ENCODE results near the gene PIK3CD. TPM values are rescaled to one million over a fixed set of nuclear protein-coding genes. Genes with fewer than 3 reads are reported as not detected.

The PIK3CD gene
- total and polyA plus RNA-seq, 8 donors: 5.1 to 44.2 (median 6.1) TPM

DNA sequence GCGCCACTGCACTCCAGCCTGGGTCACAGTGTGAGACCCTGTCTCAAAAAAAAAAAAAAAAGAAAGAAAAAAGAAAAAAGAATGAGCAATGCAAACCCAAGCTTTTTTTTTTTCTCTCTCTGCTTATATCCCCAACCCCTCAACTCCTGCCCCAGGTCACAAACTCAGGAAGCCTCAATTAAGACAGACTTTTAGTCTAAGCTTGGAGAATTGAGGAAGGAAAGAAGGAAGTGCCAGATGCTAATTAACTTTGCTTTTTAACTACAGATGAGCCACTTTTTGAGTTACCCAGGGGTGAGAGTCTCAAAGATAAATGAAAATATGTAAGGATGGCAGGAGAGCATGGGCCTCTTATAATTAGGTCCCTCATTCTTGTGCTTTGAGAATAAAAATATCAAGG, 33.3 kb downstream of the PIK3CD start:
- no peak overlapping the region for H3K4me3 ChIP-seq
- no peaks in the 10 kb centered on the region for H3K36me3 ChIP-seq
- H3K4me1 ChIP-seq: peaks cover 11 to 62% of the 10 kb centered on the region in 2 donors
- H3K27me3 ChIP-seq: no peaks in the 10 kb centered on the region
- peak overlapping the region in 1 of 2 donors; percentile 65 for H3K27ac ChIP-seq
- ATAC-seq: no peak
- TF ChIP-seq, protein P1, sequence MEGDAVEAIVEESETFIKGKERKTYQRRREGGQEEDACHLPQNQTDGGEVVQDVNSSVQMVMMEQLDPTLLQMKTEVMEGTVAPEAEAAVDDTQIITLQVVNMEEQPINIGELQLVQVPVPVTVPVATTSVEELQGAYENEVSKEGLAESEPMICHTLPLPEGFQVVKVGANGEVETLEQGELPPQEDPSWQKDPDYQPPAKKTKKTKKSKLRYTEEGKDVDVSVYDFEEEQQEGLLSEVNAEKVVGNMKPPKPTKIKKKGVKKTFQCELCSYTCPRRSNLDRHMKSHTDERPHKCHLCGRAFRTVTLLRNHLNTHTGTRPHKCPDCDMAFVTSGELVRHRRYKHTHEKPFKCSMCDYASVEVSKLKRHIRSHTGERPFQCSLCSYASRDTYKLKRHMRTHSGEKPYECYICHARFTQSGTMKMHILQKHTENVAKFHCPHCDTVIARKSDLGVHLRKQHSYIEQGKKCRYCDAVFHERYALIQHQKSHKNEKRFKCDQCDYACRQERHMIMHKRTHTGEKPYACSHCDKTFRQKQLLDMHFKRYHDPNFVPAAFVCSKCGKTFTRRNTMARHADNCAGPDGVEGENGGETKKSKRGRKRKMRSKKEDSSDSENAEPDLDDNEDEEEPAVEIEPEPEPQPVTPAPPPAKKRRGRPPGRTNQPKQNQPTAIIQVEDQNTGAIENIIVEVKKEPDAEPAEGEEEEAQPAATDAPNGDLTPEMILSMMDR (IDR thresholded peaks at IDR 0.05): no peak
- no peaks in the 10 kb centered on the region for H3K9me3 ChIP-seq
- DNase-seq: peak in 1 of 4 donors; percentile 17
- intact Hi-C loops (cut with DNase I): no loop called here

DNA sequence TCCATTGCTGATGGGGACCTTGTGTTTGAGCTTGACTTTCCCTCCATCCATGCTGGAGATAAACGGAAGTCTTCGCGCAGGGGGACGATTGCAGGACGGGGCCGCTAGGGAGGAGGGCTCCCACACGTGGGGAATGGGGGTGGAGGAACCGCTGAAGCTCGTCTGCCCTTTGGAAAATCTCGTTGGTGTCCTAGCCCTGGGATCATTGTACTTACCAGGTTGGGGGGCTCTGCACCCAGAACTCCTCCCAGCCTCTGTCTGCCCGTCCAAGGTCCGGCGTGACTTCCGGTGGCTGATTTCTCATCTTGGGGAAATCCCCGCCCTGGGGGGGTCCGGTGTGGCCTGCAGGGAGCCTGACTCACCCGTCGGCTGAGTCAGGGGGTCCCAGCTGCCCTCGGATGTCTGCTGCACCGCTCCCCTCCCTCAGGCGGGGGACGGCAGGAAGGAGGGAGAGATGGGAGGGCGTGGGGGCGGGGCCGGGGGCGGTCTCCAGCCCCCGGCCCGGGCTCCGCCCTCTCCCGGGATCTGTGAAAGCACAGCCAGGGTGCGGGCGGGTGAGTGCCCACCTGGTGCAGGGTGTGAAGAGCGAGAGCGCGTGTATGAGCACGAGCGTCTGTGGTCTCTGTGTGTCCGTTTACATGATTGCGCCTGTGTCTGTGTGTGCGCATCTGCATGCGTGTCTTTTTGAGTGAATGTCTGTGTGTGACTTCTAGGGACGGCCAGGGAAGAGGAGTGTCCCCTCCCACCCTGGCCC, 35.8 kb downstream of the PIK3CD start:
- peak; percentile 70 for ATAC-seq
- Histone ChIP-seq H3K36me3 (peaks cover 0 to 8% of the 10 kb centered on the region in 2 donors), H3K27ac (peak overlapping the region; percentile 48 to 65), H3K4me3 (peak overlapping the region; percentile 46 to 59), H3K27me3 (no peaks in the 10 kb centered on the region), H3K4me1 (peaks cover 20 to 79% of the 10 kb centered on the region in 2 donors), H3K9me3 (no peaks in the 10 kb centered on the region)
- peak in 3 of 4 donors; percentile 62 to 87 (median 70) for DNase-seq
- intact Hi-C loops (cut with DNase I): no loop called here
- TF ChIP-seq, protein P1 (IDR thresholded peaks at IDR 0.05): no peak

DNA sequence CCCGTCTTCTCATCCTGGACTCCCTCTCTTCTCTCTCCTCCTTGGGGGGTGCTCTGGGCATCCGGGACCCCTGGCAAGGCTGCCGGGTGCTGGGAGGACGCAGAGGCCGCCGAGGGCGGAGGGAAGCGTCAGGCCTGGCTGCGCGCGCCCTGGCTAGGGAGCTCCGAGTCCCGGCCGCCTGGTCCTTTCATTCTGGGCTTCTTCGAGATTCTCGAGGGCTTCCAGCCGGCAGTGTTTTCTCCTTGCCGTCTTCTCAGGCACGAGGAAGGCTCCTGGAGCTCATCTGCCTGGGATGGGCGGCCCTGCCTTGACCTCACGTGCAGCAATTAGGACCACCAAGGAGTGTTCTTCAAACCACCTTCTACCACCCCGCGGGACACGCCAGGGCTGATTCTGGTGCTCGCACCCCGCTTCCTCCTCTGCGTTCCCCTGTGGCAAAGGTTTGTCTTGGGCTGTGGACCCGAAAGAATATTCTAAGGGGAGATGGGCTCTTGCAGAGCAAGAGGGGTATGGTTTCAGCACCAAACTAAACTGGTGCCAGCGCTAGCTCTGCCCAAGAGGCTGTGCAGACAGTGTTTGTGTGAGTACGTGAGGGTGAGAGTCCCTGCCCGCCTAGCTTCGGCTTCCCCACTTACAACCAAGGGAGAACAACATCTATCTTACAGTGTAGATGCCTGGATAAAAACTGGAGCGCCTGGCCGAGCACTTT, 36.5 kb downstream of the PIK3CD start:
- intact Hi-C loops (cut with DNase I): no loop called here
- Histone ChIP-seq H3K9me3 (no peaks in the 10 kb centered on the region), H3K4me1 (peaks cover 20 to 79% of the 10 kb centered on the region in 2 donors), H3K4me3 (peak overlapping the region; percentile 46 to 59), H3K27me3 (no peaks in the 10 kb centered on the region), H3K36me3 (peaks cover 0 to 12% of the 10 kb centered on the region in 2 donors), H3K27ac (peak overlapping the region; percentile 48 to 65)
- TF ChIP-seq, protein P1 (IDR thresholded peaks at IDR 0.05): no peak
- DNase-seq (peak in 1 of 4 donors; percentile 82), ATAC-seq (peak; percentile 21)

DNA sequence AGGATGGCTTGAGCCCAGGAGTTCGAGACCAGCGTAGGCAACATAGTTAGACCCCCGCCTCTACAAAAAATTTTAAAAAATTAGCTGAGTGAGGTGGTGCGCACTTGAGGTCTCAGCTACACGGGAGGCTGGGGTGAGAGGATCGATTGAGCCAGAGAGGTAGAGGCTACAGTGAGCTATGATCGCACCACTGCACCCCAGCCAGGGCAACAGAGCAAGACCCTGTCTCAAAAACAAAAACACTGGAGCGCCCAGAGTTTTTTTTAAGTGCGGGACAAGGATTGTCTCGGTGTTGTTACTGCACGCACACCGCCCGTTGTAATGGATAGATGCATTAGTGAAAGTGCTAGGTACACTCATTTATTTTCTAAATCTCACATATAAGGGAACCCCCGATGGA, 37.1 kb downstream of the PIK3CD start:
- ATAC-seq (no peak), DNase-seq (no peak)
- Histone ChIP-seq H3K27ac (no peak overlapping the region), H3K4me3 (peak overlapping the region; percentile 38 to 59), H3K36me3 (peaks cover 0 to 18% of the 10 kb centered on the region in 2 donors), H3K27me3 (no peaks in the 10 kb centered on the region), H3K4me1 (peaks cover 20 to 75% of the 10 kb centered on the region in 2 donors), H3K9me3 (no peaks in the 10 kb centered on the region)
- intact Hi-C loops (cut with DNase I): no loop called here
- TF ChIP-seq, protein P1 (IDR thresholded peaks at IDR 0.05): no peak

Measured in left lung (tissue), 10 donors.